ENCODE results near the gene ZP4.

ZP4 gene

GRCh38 chr1:237832858-237833257 is 57.9 kb downstream of the ZP4 start:
- no peak for DNase-seq (ENCODE audit: low read depth)
- H3K4me3 ChIP-seq (ENCODE audit: low read depth, low read length), result no peak overlapping the region
- TF ChIP-seq, protein P1, sequence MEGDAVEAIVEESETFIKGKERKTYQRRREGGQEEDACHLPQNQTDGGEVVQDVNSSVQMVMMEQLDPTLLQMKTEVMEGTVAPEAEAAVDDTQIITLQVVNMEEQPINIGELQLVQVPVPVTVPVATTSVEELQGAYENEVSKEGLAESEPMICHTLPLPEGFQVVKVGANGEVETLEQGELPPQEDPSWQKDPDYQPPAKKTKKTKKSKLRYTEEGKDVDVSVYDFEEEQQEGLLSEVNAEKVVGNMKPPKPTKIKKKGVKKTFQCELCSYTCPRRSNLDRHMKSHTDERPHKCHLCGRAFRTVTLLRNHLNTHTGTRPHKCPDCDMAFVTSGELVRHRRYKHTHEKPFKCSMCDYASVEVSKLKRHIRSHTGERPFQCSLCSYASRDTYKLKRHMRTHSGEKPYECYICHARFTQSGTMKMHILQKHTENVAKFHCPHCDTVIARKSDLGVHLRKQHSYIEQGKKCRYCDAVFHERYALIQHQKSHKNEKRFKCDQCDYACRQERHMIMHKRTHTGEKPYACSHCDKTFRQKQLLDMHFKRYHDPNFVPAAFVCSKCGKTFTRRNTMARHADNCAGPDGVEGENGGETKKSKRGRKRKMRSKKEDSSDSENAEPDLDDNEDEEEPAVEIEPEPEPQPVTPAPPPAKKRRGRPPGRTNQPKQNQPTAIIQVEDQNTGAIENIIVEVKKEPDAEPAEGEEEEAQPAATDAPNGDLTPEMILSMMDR (conservative IDR thresholded peaks at IDR 0.05; ENCODE audit: low read depth, low read length), result no peak
